GM12891 (cell line): Measurements from ENCODE around the gene LRP1B.

Experiments used
- POLR2A ChIP-seq: IDR thresholded peaks from 2 replicates; pipeline ENCODE4 v1.6.1; 2011; ENCODE audit warnings: low read depth, low read length, control low read depth
- POLR2AphosphoS5 ChIP-seq: IDR thresholded peaks from 2 replicates; pipeline ENCODE4 v1.6.1; 2011; ENCODE audit warnings: low read depth, low read length, control low read depth

DNA sequence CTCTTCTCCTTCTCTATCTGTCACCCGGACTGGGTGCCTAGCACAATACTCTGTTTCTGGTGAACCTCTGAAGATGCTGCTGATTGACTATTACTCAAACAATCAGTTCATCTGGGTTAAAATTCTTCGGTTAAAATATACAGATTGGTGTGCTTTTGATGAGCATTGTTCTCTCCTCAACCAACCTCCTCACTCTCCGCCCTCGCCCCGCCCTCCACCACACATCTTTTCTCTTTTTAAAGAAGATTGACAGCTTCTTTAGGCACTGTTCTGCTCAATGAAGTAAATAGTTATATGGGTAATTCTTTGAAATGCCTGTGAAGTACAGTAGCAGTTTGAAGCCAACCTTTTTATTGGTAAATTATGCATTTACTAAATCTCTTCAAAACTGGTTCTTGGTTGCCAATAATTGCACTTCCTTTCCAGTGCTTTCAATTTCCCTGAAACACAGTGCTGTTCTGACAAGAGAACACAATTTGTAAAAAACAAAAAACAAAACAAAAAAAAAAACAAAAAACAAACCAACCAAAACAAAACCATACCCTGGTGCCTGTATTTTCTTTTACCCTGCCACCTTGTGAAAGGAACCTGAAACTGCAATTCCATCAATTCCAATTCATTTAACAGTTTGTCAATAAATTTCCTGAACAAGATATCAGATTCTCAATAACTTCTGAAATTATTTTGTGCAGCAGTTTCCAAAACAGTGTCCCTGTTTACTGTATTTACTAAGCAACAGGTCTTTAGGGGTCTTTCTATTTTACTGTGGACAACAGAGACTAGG, 188.6 kb downstream of the LRP1B start:
- no peak for TF ChIP-seq POLR2A
- no peak for TF ChIP-seq POLR2AphosphoS5
